ENCODE results near the gene ATPAF2.

Gene ATPAF2

GRCh38 chr17:18038149-18038850 is 668 bp downstream of the ATPAF2 start:
- peak; percentile 26 to 32 for DNase-seq

- no peak for DNase-seq
These were observed 1.5 kb downstream of the ATPAF2 start for GRCh38 chr17:18037486-18037885.

GRCh38 chr17:18035704-18036103 is 3.3 kb downstream of the ATPAF2 start:
- DNase-seq = no peak

- DNase-seq = peak; percentile 22 to 47
These were observed 5.4 kb downstream of the ATPAF2 start for GRCh38 chr17:18033442-18034099.

GRCh38 chr17:18031955-18032354 is 7.0 kb downstream of the ATPAF2 start:
- DNase-seq = no peak

- no peak for DNase-seq
These were observed 9.9 kb downstream of the ATPAF2 start for GRCh38 chr17:18028952-18029540.

- DNase-seq = no peak
These were observed 10.6 kb downstream of the ATPAF2 start for GRCh38 chr17:18028114-18028951.

GRCh38 chr17:18027280-18027679 is 11.7 kb downstream of the ATPAF2 start:
- DNase-seq = no peak

GRCh38 chr17:18025945-18026776 is 12.8 kb downstream of the ATPAF2 start:
- DNase-seq = no peak

GRCh38 chr17:18025241-18025944 is 13.6 kb downstream of the ATPAF2 start:
- peak; percentile 21 to 48 for DNase-seq

GRCh38 chr17:18021372-18021771 is 17.6 kb downstream of the ATPAF2 start:
- no peak for DNase-seq

- no peak for DNase-seq
These were observed 18.0 kb downstream of the ATPAF2 start for GRCh38 chr17:18020971-18021370.

- DNase-seq = no peak
These were observed 19.2 kb downstream of the ATPAF2 start for GRCh38 chr17:18019838-18020154.

GRCh38 chr17:18018411-18018921 is 20.5 kb downstream of the ATPAF2 start:
- no peak for DNase-seq

- no peak for DNase-seq
These were observed 21.0 kb downstream of the ATPAF2 start for GRCh38 chr17:18017958-18018357.

GRCh38 chr17:18016426-18016825 is 22.5 kb downstream of the ATPAF2 start:
- no peak for DNase-seq

GRCh38 chr17:18015593-18015992 is 23.4 kb downstream of the ATPAF2 start:
- no peak for DNase-seq

- no peak for DNase-seq
These were observed 25.0 kb downstream of the ATPAF2 start for GRCh38 chr17:18014006-18014405.

- DNase-seq = no peak
These were observed 27.7 kb downstream of the ATPAF2 start for GRCh38 chr17:18011286-18011685.

- no peak for DNase-seq
These were observed 29.2 kb downstream of the ATPAF2 start for GRCh38 chr17:18009609-18010420.
